ENCODE data around the gene PEX5L.

DNA sequence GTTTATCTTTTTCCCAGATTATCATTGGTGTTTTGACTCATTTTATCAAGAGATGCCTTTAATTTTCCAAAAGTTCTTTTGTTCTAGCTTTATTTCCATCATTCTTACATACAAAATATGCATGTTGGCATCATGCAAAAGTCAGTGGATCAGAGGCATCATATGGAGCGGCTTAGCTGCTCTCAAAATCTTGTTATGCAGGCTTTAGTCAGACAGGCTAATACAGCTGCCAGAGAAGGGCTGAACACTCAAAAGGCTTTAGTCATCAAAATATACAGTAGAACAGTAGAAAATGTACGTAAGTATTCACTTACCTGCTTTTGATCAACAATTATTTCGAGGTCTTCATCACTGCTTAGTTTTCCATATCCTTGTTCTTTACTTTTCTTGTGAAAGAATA, 65.5 kb downstream of the PEX5L start:
- TF ChIP-seq, protein P1, sequence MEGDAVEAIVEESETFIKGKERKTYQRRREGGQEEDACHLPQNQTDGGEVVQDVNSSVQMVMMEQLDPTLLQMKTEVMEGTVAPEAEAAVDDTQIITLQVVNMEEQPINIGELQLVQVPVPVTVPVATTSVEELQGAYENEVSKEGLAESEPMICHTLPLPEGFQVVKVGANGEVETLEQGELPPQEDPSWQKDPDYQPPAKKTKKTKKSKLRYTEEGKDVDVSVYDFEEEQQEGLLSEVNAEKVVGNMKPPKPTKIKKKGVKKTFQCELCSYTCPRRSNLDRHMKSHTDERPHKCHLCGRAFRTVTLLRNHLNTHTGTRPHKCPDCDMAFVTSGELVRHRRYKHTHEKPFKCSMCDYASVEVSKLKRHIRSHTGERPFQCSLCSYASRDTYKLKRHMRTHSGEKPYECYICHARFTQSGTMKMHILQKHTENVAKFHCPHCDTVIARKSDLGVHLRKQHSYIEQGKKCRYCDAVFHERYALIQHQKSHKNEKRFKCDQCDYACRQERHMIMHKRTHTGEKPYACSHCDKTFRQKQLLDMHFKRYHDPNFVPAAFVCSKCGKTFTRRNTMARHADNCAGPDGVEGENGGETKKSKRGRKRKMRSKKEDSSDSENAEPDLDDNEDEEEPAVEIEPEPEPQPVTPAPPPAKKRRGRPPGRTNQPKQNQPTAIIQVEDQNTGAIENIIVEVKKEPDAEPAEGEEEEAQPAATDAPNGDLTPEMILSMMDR (IDR thresholded peaks at IDR 0.05), result no peak
- TF ChIP-seq POLR2A (IDR thresholded peaks at IDR 0.05), result no peak

All from heart left ventricle (tissue), 13 donors.